Measurements from ENCODE around the gene MRAS.
A peak's percentile ranks its signal among the peaks of the same experiment; 100 is the strongest.

The MRAS gene

GRCh38 chr3:138347960-138348753, at the start of gene MRAS:
MRAS (plus strand) TSS chr3:138348579; CDS start chr3:138372884, 24,305 bp downstream.
- Histone ChIP-seq H3K27ac (no peak within 1 kb of the TSS), H3K4me1 (ENCODE audit: low read depth, poor library complexity, severe bottlenecking) (no peaks in the 10 kb centered on the region), H3K4me2 (peak within 1 kb of the TSS; percentile 59), H3K27me3 (ENCODE audit: insufficient read depth, low read depth) (peaks cover 6% of the 10 kb centered on the region; the same call in 1 of the 2 replicates), H3K79me2 (ENCODE audit: insufficient read depth, low read depth) (no peaks in the 10 kb centered on the region), H3K36me3 (ENCODE audit: insufficient read depth) (no peaks in the 10 kb centered on the region), H3K4me3 (IDR thresholded peaks at IDR 0.05; ENCODE audit: insufficient read depth, low read depth, low read length) (no peak within 1 kb of the TSS), H4K20me1 (ENCODE audit: insufficient read depth) (no peaks in the 10 kb centered on the region), H2AFZ (ENCODE audit: low read depth) (peak within 1 kb of the TSS; percentile 91), H3K9ac (peak within 1 kb of the TSS; percentile 17; the same call in 1 of the 2 replicates)
- TF ChIP-seq CTCF (conservative IDR thresholded peaks at IDR 0.05; ENCODE audit: low read depth, low read length) = 0 out of 2 replicates have a peak, but pooled peaks have one; percentile 28

- Histone ChIP-seq H3K4me3 (IDR thresholded peaks at IDR 0.05; ENCODE audit: insufficient read depth, low read depth, low read length) (no peak overlapping the region), H3K27me3 (ENCODE audit: insufficient read depth, low read depth) (no peaks in the 10 kb centered on the region), H4K20me1 (ENCODE audit: insufficient read depth) (no peaks in the 10 kb centered on the region), H3K4me2 (no peak overlapping the region), H2AFZ (ENCODE audit: low read depth) (no peak overlapping the region), H3K9ac (no peak overlapping the region), H3K36me3 (ENCODE audit: insufficient read depth) (no peaks in the 10 kb centered on the region), H3K27ac (no peak overlapping the region), H3K4me1 (ENCODE audit: low read depth, poor library complexity, severe bottlenecking) (peaks cover 26% of the 10 kb centered on the region), H3K79me2 (ENCODE audit: insufficient read depth, low read depth) (no peaks in the 10 kb centered on the region)
- TF ChIP-seq CTCF (conservative IDR thresholded peaks at IDR 0.05; ENCODE audit: low read depth, low read length) = no peak
Measured at GRCh38 chr3:138300647-138301046, 47.7 kb upstream of the MRAS start.

GRCh38 chr3:138303474-138303873, 44.9 kb upstream of the MRAS start:
- H3K27me3 ChIP-seq (ENCODE audit: insufficient read depth, low read depth) = no peaks in the 10 kb centered on the region
- no peaks in the 10 kb centered on the region for H3K36me3 ChIP-seq (ENCODE audit: insufficient read depth)
- H4K20me1 ChIP-seq (ENCODE audit: insufficient read depth) = no peaks in the 10 kb centered on the region
- no peaks in the 10 kb centered on the region for H3K4me1 ChIP-seq (ENCODE audit: low read depth, poor library complexity, severe bottlenecking)
- H3K9ac ChIP-seq = no peak overlapping the region
- no peak overlapping the region for H3K27ac ChIP-seq
- no peak overlapping the region for H2AFZ ChIP-seq (ENCODE audit: low read depth)
- no peak for TF ChIP-seq CTCF (conservative IDR thresholded peaks at IDR 0.05; ENCODE audit: low read depth, low read length)
- H3K79me2 ChIP-seq (ENCODE audit: insufficient read depth, low read depth) = no peaks in the 10 kb centered on the region
- H3K4me2 ChIP-seq = no peak overlapping the region
- no peak overlapping the region for H3K4me3 ChIP-seq (IDR thresholded peaks at IDR 0.05; ENCODE audit: insufficient read depth, low read depth, low read length)

- Histone ChIP-seq H2AFZ (ENCODE audit: low read depth) (no peak overlapping the region), H3K27ac (no peak overlapping the region), H4K20me1 (ENCODE audit: insufficient read depth) (no peaks in the 10 kb centered on the region), H3K4me3 (IDR thresholded peaks at IDR 0.05; ENCODE audit: insufficient read depth, low read depth, low read length) (no peak overlapping the region), H3K27me3 (ENCODE audit: insufficient read depth, low read depth) (no peaks in the 10 kb centered on the region), H3K4me2 (no peak overlapping the region), H3K36me3 (ENCODE audit: insufficient read depth) (no peaks in the 10 kb centered on the region), H3K9ac (no peak overlapping the region), H3K79me2 (ENCODE audit: insufficient read depth, low read depth) (no peaks in the 10 kb centered on the region), H3K4me1 (ENCODE audit: low read depth, poor library complexity, severe bottlenecking) (no peaks in the 10 kb centered on the region)
- TF ChIP-seq CTCF (conservative IDR thresholded peaks at IDR 0.05; ENCODE audit: low read depth, low read length) = no peak
Measured at GRCh38 chr3:138307899-138308298, 40.5 kb upstream of the MRAS start.

All from KMS-11 (cell line).